AG04450 (cell line): ENCODE measurements around the gene OOSP4A. TPM values are rescaled to one million over a fixed set of nuclear protein-coding genes. Genes with fewer than 3 reads are reported as not detected.

Source experiments
- CTCF ChIA-PET: fragments of 300-600, 350-600 bp; formaldehyde crosslinking; extraction: SDS; loops from one replicate; lab custom pipeline; 2022; ENCODE audit warnings: antibody characterized with exemption, inconsistent platforms; lab: Charles Lee
- POLR2A ChIA-PET: fragments of 350-600 bp; formaldehyde crosslinking; extraction: SDS; loops from one replicate; lab custom pipeline; 2021; ENCODE audit warnings: antibody characterized with exemption, inconsistent platforms; lab: Yijun Ruan, JAX
- DNase-seq: peaks from one replicate; pipeline ENCODE4 v3.0.0-alpha.2; 2011; ENCODE audit warnings: low read depth, low spot score
- H3K27ac ChIP-seq: one replicate; pipeline ENCODE4 v1.5.1; 2012; ENCODE audit warnings: low read depth, low read length, control low read depth
- H3K27me3 ChIP-seq: one replicate; pipeline ENCODE4 v1.6.0; 2012; ENCODE audit warnings: low read length; ENCODE audit not compliant: control insufficient read depth, insufficient read depth
- H3K4me3 ChIP-seq: 2 replicates; pipeline ENCODE4 v1.5.1; 2011; ENCODE audit warnings: mild to moderate bottlenecking, low read depth, low read length, control low read depth
- H3K9me3 ChIP-seq: 2 replicates; pipeline ENCODE4 v1.5.1; 2012; ENCODE audit warnings: low read length; ENCODE audit not compliant: control insufficient read depth, insufficient read depth
- CTCF ChIP-seq: IDR thresholded peaks from 2 replicates; pipeline ENCODE4 v1.5.1; 2011; ENCODE audit warnings: low read depth, low read length, control low read depth, inconsistent platforms
- polyA plus RNA-seq: library from polyadenylated mRNA; depleted of rRNA; stranded (reverse); fragments of >200 nt; gene quantifications from 2 replicates; pipeline ENCODE4 v1.2.3, GENCODE V29; 2011

OOSP4A gene
- polyA plus RNA-seq, 1 experiment, result not detected

GRCh38 chr11:59944720-59945119, 19.1 kb upstream of the OOSP4A start:
- Histone ChIP-seq H3K27ac (no peak overlapping the region), H3K9me3 (peaks cover 7% of the 10 kb centered on the region; the same call in 1 of the 2 replicates), H3K4me3 (no peak overlapping the region), H3K27me3 (no peaks in the 10 kb centered on the region)
- ChIA-PET POLR2A (no interaction called here), CTCF (no interaction called here)
- TF ChIP-seq CTCF, result no peak
- no peak for DNase-seq

- DNase-seq, result no peak
- CTCF ChIA-PET, result no interaction called here
- Histone ChIP-seq H3K27me3 (no peaks in the 10 kb centered on the region), H3K4me3 (no peak overlapping the region), H3K9me3 (no peaks in the 10 kb centered on the region; the same call in 1 of the 2 replicates), H3K27ac (no peak overlapping the region)
- POLR2A ChIA-PET, result no interaction called here
- no peak for TF ChIP-seq CTCF
Observed at GRCh38 chr11:59953463-59954218, 10.2 kb upstream of the OOSP4A start.

- ChIA-PET POLR2A (no interaction called here), CTCF (no interaction called here)
- Histone ChIP-seq H3K4me3 (no peak overlapping the region), H3K27me3 (no peaks in the 10 kb centered on the region), H3K9me3 (no peaks in the 10 kb centered on the region; the same call in 1 of the 2 replicates), H3K27ac (no peak overlapping the region)
- no peak for DNase-seq
- no peak for TF ChIP-seq CTCF
Observed at GRCh38 chr11:59954219-59954847, 9.5 kb upstream of the OOSP4A start.

DNA sequence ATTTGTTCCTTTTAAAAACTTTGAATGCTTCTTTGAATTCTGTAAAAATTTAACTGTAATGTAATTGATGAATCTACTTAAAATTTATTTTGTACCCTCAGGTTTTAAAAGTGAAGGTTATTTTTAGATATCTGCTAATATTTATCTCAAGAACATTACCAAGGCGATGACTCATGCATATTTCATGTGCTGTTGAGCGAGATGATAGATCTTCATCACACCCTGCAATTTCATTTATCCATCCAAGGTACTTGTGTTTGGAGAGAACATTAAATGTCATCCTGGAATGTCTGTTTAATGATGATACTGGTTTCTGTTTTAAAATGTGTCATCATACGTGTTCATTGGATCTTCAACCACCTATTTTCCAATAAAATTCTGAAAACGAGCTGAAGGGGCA, 6.7 kb upstream of the OOSP4A start:
- Histone ChIP-seq H3K27ac (no peak overlapping the region), H3K9me3 (no peaks in the 10 kb centered on the region; the same call in 1 of the 2 replicates), H3K4me3 (no peak overlapping the region), H3K27me3 (no peaks in the 10 kb centered on the region)
- no peak for DNase-seq
- ChIA-PET POLR2A (no interaction called here), CTCF (no interaction called here)
- TF ChIP-seq CTCF, result no peak
